HUDEP-2 (cell line): ENCODE measurements around the gene TLN1.

Experiments
- DNase-seq, 76 experiments: peaks; one replicate each; lab custom pipeline; 2025; ENCODE audit not compliant: unreplicated experiment in 76 of 76; lab: John Stamatoyannopoulos, UW

TLN1 gene, protein sequence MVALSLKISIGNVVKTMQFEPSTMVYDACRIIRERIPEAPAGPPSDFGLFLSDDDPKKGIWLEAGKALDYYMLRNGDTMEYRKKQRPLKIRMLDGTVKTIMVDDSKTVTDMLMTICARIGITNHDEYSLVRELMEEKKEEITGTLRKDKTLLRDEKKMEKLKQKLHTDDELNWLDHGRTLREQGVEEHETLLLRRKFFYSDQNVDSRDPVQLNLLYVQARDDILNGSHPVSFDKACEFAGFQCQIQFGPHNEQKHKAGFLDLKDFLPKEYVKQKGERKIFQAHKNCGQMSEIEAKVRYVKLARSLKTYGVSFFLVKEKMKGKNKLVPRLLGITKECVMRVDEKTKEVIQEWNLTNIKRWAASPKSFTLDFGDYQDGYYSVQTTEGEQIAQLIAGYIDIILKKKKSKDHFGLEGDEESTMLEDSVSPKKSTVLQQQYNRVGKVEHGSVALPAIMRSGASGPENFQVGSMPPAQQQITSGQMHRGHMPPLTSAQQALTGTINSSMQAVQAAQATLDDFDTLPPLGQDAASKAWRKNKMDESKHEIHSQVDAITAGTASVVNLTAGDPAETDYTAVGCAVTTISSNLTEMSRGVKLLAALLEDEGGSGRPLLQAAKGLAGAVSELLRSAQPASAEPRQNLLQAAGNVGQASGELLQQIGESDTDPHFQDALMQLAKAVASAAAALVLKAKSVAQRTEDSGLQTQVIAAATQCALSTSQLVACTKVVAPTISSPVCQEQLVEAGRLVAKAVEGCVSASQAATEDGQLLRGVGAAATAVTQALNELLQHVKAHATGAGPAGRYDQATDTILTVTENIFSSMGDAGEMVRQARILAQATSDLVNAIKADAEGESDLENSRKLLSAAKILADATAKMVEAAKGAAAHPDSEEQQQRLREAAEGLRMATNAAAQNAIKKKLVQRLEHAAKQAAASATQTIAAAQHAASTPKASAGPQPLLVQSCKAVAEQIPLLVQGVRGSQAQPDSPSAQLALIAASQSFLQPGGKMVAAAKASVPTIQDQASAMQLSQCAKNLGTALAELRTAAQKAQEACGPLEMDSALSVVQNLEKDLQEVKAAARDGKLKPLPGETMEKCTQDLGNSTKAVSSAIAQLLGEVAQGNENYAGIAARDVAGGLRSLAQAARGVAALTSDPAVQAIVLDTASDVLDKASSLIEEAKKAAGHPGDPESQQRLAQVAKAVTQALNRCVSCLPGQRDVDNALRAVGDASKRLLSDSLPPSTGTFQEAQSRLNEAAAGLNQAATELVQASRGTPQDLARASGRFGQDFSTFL (N-terminal part only)

DNA sequence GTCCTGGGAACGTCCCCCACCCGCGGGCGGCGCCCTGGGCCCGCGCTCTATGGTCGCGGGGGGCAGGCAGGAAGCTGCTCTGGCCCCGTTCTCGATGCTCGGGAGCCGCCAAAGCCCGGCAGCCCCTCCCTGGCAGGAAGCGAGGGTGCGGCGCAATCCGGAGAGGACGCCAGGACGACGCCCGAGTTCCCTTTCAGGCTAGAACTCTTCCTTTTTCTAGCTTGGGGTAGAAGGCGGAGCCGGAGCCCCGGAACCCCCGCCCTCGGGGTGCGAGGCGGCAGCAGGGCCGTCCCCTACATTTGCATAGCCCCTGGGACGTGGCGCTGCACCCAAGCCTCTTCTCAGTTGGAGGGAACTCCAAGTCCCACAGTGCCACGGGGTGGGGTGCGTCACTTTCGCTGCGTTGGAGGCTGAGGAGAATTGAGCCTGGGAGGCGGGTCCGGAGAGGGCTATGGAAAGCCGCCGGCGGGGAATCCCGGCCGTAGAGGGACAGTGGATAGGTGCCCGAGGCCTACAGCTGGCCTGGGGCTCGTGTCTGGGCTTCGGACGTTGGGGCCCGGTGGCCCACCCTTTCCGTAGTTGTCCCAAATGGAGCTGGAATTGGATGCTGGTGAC, at the start of gene TLN1, which contains the start of gene CREB3:
TLN1 (minus strand) TSS at position 11 of the 615 bp plus-strand sequence. CDS start 6,501 bp downstream, outside the sequence.
CREB3 (plus strand) TSS at position 482 of the 615 bp plus-strand sequence; CDS start at position 589, 107 bp downstream.
- peak in 75 of 76 experiments; percentile 57 to 98 (median 96) for DNase-seq

GRCh38 chr9:35781066-35781465, 49.1 kb upstream of the TLN1 start:
- no peak for DNase-seq

GRCh38 chr9:35778496-35778895, 46.5 kb upstream of the TLN1 start:
- no peak for DNase-seq

GRCh38 chr9:35776018-35776417, 44.0 kb upstream of the TLN1 start:
- DNase-seq = no peak

DNA sequence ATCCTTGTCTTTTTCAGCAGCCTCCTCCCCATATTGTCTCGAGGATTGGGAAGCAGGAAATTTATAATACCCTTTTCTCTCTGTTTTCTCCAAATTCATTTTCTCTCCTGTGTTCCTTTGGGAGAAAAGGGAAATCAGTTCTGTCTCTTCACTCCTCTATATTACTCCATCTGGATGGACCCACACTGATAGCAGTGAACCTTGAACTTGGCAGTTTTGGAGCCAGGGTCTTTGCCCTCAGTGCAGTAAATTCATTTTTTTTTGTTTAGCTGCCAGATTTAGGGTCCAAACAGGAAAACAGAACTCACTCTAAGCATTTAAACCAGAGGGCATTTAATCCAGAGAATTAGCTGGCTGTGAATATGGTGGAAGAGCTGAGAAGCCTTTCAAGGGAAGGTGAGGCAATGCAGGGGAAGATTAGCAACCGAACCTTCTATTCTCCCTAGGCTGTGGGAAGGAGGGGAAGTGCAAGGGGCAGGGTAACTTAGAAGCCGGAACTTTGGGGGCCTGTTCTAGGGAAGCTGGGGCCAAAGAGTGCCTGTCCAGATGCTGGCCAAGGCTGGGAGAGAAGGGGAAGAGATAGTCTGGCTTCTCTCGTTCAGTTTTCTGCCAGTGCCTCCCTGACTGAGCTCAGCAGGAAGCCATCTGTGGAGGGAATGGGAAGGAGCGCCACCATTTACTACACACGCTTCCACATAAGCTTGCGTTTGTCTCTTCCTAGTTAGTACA, 43.1 kb upstream of the TLN1 start:
- no peak for DNase-seq

DNA sequence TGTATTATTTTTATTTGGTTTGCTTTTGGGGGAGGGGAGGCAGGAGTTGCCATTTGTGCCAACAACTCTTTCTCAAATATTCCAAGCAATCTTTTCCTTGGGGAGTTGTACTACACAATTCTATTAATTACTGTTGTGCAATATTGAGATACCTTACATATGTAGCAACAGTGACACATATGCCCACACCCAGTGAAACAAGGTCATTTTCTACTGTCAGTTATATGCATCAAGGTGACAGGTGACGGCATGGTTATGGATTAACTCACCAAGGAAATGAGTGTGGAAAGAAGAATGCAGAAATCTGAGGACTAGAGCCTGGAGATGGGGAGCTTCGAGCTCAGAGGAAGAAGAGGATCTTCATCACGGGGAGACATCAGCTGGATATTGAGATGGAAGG, 39.9 kb upstream of the TLN1 start:
- DNase-seq = no peak

GRCh38 chr9:35771534-35771933, 39.5 kb upstream of the TLN1 start:
- peak in 10 of 76 experiments; percentile 7 to 36 (median 15) for DNase-seq

GRCh38 chr9:35771075-35771433, 39.1 kb upstream of the TLN1 start:
- DNase-seq = no peak

- DNase-seq = no peak
These were observed 37.8 kb upstream of the TLN1 start for GRCh38 chr9:35769763-35770162.

- no peak for DNase-seq
These were observed 35.5 kb upstream of the TLN1 start for GRCh38 chr9:35767458-35767857.

DNA sequence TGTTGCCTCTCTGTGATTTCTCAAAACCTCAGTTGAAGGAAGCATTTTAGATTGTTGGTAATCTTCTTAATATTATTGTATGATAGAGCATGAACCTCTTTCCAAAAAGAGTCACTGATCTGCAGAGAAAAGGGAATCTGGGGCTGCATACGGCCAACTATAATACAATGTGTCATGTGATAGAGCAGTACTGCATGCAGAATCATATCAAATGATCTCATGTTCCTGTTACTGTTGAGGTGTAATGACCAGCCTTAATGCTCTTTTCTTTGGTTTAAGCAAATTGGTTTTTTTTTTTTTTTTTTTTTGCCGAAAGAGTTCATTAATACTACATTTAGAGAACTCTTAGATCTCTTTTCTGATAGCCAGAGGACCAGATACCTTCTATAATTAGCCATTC, 35.0 kb upstream of the TLN1 start:
- DNase-seq = no peak

- DNase-seq = no peak
These were observed 31.8 kb upstream of the TLN1 start for GRCh38 chr9:35763803-35764202.

DNA sequence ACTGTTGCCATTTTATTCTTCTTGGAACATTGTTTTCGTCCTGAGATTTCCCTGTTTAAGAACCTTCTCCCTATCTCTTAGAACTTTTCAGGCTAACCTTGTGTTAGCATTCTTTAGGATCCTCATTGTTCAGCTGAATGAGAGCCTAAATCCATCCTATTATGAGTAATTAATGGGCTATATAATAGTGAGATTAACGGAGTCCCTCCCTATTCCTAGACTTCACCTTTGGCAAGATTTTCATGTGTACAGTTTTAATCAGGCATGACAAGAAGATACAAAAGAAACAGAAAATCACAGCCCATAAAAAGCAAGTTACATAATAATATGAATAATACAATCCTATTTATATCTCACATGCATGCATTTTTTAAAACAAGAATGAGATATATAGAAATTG, 31.2 kb upstream of the TLN1 start:
- DNase-seq = no peak

DNA sequence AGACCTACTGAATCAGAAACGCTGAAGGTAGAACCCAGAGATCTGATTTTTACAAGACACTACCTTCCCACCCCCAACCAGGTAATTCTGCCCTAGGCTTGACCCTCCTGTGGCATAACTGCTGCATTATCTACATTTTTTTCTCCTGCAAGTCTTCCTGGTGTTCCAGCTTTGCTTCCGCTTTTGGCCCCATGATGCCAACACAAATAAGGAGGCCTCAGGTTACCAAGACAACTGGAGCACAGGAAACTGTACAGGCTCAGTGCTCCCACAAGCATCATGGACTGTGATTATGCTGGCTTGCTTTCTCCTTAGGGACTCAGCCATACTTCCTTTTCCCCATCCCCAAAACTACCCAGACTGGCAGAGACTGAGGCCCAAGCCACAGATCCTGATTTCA, 28.7 kb upstream of the TLN1 start:
- DNase-seq = no peak

DNA sequence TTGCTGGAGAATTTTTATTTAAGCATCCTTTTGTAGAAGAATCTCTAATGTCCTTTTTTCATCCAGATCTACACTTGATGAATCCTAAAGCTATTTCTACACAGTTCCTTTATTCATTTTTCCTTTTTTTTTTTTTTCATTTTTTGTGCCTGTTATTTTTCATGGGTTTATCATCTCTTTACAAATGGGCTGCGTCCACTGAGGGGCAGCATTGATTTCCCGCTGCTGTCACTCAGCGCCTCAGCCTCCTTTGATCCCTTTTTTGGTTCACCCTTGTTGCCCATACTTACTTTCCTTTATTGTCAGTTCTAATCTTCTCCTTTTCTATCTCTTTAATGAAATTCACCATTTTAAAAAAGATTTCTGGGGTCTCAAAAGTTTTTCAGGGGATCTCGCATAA, 27.8 kb upstream of the TLN1 start:
- DNase-seq = no peak

- no peak for DNase-seq
These were observed 26.6 kb upstream of the TLN1 start for GRCh38 chr9:35758475-35759050.

- no peak for DNase-seq
These were observed 25.9 kb upstream of the TLN1 start for GRCh38 chr9:35757892-35758275.

- peak in 27 of 76 experiments; percentile 4 to 54 (median 28) for DNase-seq
These were observed 25.4 kb upstream of the TLN1 start for GRCh38 chr9:35757226-35757891.
